GM19452 (cell line): Measurements from ENCODE around the gene NR2F1-AS1.

Experiments used
- ATAC-seq: cut with Tn5 transposase; IDR thresholded peaks from one replicate; pipeline ENCODE4 v1.9.1; 2021; ENCODE audit not compliant: unreplicated experiment

Gene NR2F1-AS1

GRCh38 chr5:93436083-93436482, 144.9 kb downstream of the NR2F1-AS1 start:
- ATAC-seq: no peak

- ATAC-seq: no peak
These were observed 147.6 kb downstream of the NR2F1-AS1 start for GRCh38 chr5:93433422-93433821.

- no peak for ATAC-seq
These were observed 149.8 kb downstream of the NR2F1-AS1 start for GRCh38 chr5:93431250-93431649.

GRCh38 chr5:93430673-93431199, 150.3 kb downstream of the NR2F1-AS1 start:
- ATAC-seq: no peak

GRCh38 chr5:93430118-93430517, 150.9 kb downstream of the NR2F1-AS1 start:
- ATAC-seq: no peak

GRCh38 chr5:93428868-93429267, 152.2 kb downstream of the NR2F1-AS1 start:
- ATAC-seq: no peak

GRCh38 chr5:93427316-93427715, 153.7 kb downstream of the NR2F1-AS1 start:
- no peak for ATAC-seq

GRCh38 chr5:93425096-93425495, 155.9 kb downstream of the NR2F1-AS1 start:
- no peak for ATAC-seq

- no peak for ATAC-seq
These were observed 157.7 kb downstream of the NR2F1-AS1 start for GRCh38 chr5:93423300-93423699.

- no peak for ATAC-seq
These were observed 158.3 kb downstream of the NR2F1-AS1 start for GRCh38 chr5:93422652-93423280.

- no peak for ATAC-seq
These were observed 159.0 kb downstream of the NR2F1-AS1 start for GRCh38 chr5:93421987-93422401.

GRCh38 chr5:93421468-93421867, 159.6 kb downstream of the NR2F1-AS1 start:
- no peak for ATAC-seq

GRCh38 chr5:93417490-93417889, 163.5 kb downstream of the NR2F1-AS1 start:
- no peak for ATAC-seq

- ATAC-seq: no peak
These were observed 165.2 kb downstream of the NR2F1-AS1 start for GRCh38 chr5:93415819-93416218.

- no peak for ATAC-seq
These were observed 169.3 kb downstream of the NR2F1-AS1 start for GRCh38 chr5:93411716-93412115.

- no peak for ATAC-seq
These were observed 171.3 kb downstream of the NR2F1-AS1 start for GRCh38 chr5:93409691-93410090.

GRCh38 chr5:93407454-93407853, 173.6 kb downstream of the NR2F1-AS1 start:
- no peak for ATAC-seq

- ATAC-seq: no peak
These were observed 174.0 kb downstream of the NR2F1-AS1 start for GRCh38 chr5:93406971-93407401.

GRCh38 chr5:93404246-93404645, 176.8 kb downstream of the NR2F1-AS1 start:
- no peak for ATAC-seq

GRCh38 chr5:93403141-93403928, 177.7 kb downstream of the NR2F1-AS1 start:
- no peak for ATAC-seq

GRCh38 chr5:93402451-93402850, 178.6 kb downstream of the NR2F1-AS1 start:
- no peak for ATAC-seq

GRCh38 chr5:93401634-93402213, 179.3 kb downstream of the NR2F1-AS1 start:
- ATAC-seq: no peak
